IPS-18a (cell line): ENCODE measurements around the gene RAB10.
"Not testable (repeated sequence)": the region's sequence is repeated elsewhere in the genome, so short reads cannot be mapped to it uniquely, and the experiment has no call there.

Experiments used
- H3K27ac ChIP-seq: one replicate; pipeline ENCODE4 v1.5.1; 2013; ENCODE audit warnings: low read length
- H3K27me3 ChIP-seq: one replicate; pipeline ENCODE4 v1.6.1; 2013; ENCODE audit warnings: mild to moderate bottlenecking, low read length; ENCODE audit not compliant: control insufficient read depth, insufficient read depth
- H3K36me3 ChIP-seq: one replicate; pipeline ENCODE4 v1.6.1; 2013; ENCODE audit warnings: low read depth, low read length; ENCODE audit not compliant: control insufficient read depth
- H3K4me1 ChIP-seq: one replicate; pipeline ENCODE4 v1.6.1; 2013; ENCODE audit warnings: low read depth, low read length; ENCODE audit not compliant: control insufficient read depth
- H3K4me3 ChIP-seq: one replicate; pipeline ENCODE4 v1.5.1; 2013; ENCODE audit warnings: low read length
- H3K9ac ChIP-seq: one replicate; pipeline ENCODE4 v1.6.1; 2013; ENCODE audit warnings: mild to moderate bottlenecking, low read length, moderate library complexity
- H3K9me3 ChIP-seq: one replicate; pipeline ENCODE4 v1.6.1; 2013; ENCODE audit warnings: low read depth, low read length; ENCODE audit not compliant: control insufficient read depth

Gene RAB10

DNA sequence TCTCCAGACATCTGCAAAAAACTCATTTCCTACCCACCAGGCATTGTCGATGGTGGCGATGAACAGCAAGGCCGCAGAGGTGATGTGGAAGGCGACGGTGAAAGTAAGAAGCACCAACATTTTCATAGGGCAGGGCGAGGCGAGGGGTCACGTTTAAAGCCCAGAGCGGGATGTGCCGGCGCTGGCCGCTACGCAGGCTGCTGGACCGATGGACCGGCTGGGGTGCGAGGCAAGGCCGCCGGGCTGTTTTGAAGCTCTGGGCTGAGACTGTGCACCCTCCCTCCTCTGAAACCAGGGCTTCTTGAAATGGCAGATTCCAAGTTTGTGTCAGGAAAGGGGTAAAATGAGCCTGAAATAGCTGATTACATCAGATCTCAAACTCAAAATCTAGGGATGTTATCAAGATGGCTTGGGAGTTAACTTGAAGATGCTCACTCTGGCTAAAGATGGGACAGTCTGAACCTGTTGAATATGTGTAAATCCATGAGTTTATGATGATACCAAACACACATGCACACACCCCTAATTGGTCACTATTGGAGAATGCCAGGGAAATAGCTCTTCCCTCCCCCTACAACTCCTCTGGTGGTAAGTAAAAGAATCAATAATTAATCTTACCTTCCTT lies 107.4 kb downstream of the RAB10 start:
- no peaks in the 10 kb centered on the region for H3K4me1 ChIP-seq
- no peak overlapping the region for H3K4me3 ChIP-seq
- H3K9me3 ChIP-seq: no peaks in the 10 kb centered on the region

DNA sequence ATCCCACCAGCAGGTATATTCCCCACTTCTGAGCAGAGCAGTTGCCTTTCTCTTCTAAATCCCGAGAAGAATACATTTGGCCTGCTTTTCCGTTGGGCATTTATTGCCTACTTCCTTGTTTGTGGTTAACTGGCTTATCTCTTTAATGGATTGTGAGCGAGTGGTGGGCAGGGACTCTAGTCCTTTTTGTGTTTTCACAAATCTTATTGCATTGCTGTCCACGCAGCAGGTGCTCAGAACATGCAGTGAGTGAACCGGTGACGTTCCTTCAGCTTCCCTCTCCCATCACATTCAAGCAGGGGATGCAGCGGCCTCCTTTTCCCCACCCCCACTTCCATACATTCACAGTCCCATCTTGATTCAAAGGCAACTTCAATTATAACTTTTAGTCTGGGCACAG lies 110.1 kb downstream of the RAB10 start:
- H3K4me3 ChIP-seq: no peak overlapping the region
- H3K9me3 ChIP-seq: no peaks in the 10 kb centered on the region
- H3K27ac ChIP-seq: no peak overlapping the region
- no peaks in the 10 kb centered on the region for H3K27me3 ChIP-seq
- H3K9ac ChIP-seq: no peak overlapping the region
- H3K4me1 ChIP-seq: no peaks in the 10 kb centered on the region
- H3K36me3 ChIP-seq: no peaks in the 10 kb centered on the region

More for the DNA sequence above, 107.4 kb downstream of the RAB10 start:
- no peaks in the 10 kb centered on the region for H3K36me3 ChIP-seq
- H3K27ac ChIP-seq: no peak overlapping the region
- no peaks in the 10 kb centered on the region for H3K27me3 ChIP-seq
- H3K9ac ChIP-seq: no peak overlapping the region

DNA sequence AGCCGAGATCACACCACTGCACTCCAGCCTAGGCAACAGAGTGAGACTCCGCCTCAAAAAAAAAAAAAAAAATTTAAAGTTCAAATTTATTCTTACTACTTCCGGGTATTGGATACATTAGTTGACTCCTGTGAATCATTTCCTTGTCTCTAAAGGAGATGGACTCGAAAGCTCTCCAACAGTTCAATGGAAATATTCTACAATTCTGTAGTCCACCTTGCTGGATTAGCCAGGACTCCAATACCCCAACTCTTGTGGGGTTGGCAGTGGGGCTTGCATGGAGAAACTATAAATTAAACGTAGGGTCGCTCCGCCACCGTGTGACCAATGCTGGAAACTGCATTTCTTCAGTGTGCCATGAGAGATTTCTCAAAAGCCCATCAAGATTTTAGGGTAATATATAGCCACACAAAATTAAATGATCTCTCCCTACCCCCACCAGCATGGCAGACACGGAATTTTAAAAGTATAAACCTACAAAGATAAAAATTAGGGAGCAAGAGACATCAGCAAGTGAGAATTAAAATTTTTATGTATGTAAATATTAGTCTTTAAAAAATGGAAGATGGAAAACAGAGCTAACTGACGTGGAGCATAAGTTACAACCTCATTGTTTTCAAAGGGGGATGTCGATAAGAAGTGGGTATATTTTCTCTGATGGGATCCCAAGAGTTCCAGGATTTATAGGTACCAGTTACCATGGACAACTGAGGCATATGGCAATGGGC lies 111.2 kb downstream of the RAB10 start:
- H3K36me3 ChIP-seq: no peaks in the 10 kb centered on the region
- H3K27ac ChIP-seq: no peak overlapping the region
- H3K27me3 ChIP-seq: no peaks in the 10 kb centered on the region
- H3K9me3 ChIP-seq: no peaks in the 10 kb centered on the region
- H3K9ac ChIP-seq: no peak overlapping the region
- H3K4me3 ChIP-seq: no peak overlapping the region
- no peaks in the 10 kb centered on the region for H3K4me1 ChIP-seq

- no peak overlapping the region for H3K9ac ChIP-seq
- no peaks in the 10 kb centered on the region for H3K4me1 ChIP-seq
- no peaks in the 10 kb centered on the region for H3K9me3 ChIP-seq
- no peaks in the 10 kb centered on the region for H3K36me3 ChIP-seq
- H3K27me3 ChIP-seq: no peaks in the 10 kb centered on the region
- H3K27ac ChIP-seq: no peak overlapping the region
- H3K4me3 ChIP-seq: no peak overlapping the region
Measured at GRCh38 chr2:26148501-26148900, 114.6 kb downstream of the RAB10 start.

GRCh38 chr2:26150243-26150642 lies 116.4 kb downstream of the RAB10 start:
- Histone ChIP-seq H3K27ac (no peak overlapping the region), H3K27me3 (no peaks in the 10 kb centered on the region), H3K9ac (no peak overlapping the region), H3K36me3 (no peaks in the 10 kb centered on the region), H3K4me3 (no peak overlapping the region), H3K9me3 (no peaks in the 10 kb centered on the region), H3K4me1 (no peaks in the 10 kb centered on the region)

DNA sequence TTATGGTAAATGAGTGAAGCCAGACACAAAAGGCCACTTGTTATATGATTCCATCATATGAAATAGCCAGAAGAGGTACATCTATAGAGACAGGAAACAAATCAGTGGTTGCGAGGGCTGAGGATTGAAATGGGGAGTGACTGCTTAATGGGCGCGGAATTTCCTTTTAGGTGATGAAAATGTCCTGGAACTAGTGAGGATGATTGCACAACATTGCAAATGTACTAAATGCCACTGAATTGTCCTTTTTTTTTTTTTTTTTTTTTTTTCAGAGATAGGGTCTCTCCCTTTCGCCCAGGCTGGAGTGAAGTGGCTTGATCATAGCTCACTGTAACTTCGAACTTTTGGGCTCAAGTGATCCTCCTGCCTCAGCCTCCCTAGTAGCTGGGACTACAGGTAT lies 123.7 kb downstream of the RAB10 start:
- no peak overlapping the region for H3K9ac ChIP-seq
- H3K4me1 ChIP-seq: no peaks in the 10 kb centered on the region
- H3K27me3 ChIP-seq: no peaks in the 10 kb centered on the region
- no peak overlapping the region for H3K4me3 ChIP-seq
- no peak overlapping the region for H3K27ac ChIP-seq
- H3K9me3 ChIP-seq: no peaks in the 10 kb centered on the region
- no peaks in the 10 kb centered on the region for H3K36me3 ChIP-seq

GRCh38 chr2:26161926-26162325 lies 128.0 kb downstream of the RAB10 start:
- Histone ChIP-seq H3K36me3 (no peaks in the 10 kb centered on the region), H3K4me3 (no peak overlapping the region), H3K4me1 (no peaks in the 10 kb centered on the region), H3K9ac (no peak overlapping the region), H3K27ac (no peak overlapping the region), H3K27me3 (no peaks in the 10 kb centered on the region), H3K9me3 (no peaks in the 10 kb centered on the region)

DNA sequence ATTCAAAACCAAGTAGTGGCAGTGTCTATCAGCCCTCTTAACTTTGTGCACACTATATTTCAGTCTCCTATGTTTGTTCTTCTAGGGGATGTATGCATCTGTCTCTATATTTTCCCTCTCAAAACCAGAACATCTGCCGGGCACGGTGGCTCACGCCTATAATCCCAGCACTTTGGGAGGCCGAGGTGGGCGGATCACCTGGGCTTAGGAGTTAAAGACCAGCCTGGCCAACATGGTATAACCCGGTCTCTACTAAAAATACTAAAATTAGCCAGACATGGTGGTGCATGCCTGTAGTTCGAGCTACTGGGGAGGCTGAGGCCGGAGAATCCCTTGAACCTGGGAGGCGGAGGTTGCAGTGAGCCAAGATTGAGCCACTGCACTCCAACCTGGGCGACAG lies 129.1 kb downstream of the RAB10 start:
- H3K36me3 ChIP-seq: no peaks in the 10 kb centered on the region
- no peak overlapping the region for H3K4me3 ChIP-seq
- no peak overlapping the region for H3K27ac ChIP-seq
- no peak overlapping the region for H3K9ac ChIP-seq
- no peaks in the 10 kb centered on the region for H3K9me3 ChIP-seq
- no peaks in the 10 kb centered on the region for H3K27me3 ChIP-seq
- no peaks in the 10 kb centered on the region for H3K4me1 ChIP-seq

- H3K27ac ChIP-seq: no peak overlapping the region
- no peak overlapping the region for H3K9ac ChIP-seq
- H3K4me1 ChIP-seq: no peaks in the 10 kb centered on the region
- H3K9me3 ChIP-seq: no peaks in the 10 kb centered on the region
- no peaks in the 10 kb centered on the region for H3K27me3 ChIP-seq
- H3K4me3 ChIP-seq: no peak overlapping the region
- no peaks in the 10 kb centered on the region for H3K36me3 ChIP-seq
Measured at GRCh38 chr2:26164231-26164630, 130.3 kb downstream of the RAB10 start.

DNA sequence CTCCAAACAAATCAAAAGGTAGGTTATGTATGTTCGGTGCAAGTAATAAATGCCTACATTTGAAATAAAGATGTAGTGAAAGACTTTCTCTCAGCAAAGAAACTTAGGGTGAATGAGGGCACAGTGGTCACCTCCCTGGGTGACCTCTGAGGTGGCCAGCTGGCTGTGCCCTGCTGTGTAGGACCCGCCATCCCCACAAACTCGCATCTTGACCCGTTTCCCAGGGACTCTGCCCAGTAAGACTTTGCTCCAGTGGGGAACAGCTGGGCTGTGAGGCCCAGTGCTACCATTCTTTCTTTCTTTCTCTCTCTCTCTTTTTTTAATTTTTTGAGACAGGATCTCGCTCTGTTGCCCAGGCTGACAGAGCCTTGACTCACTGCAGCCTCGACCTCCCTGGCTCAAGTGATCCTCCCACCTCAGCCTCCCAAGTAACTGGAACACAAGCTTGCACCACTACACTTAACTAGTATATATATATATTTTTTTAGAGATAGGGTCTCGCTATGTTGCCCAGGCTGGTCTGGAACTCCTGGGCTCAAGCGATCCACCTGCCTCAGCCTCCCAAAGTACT lies 130.8 kb downstream of the RAB10 start:
- H3K36me3 ChIP-seq: no peaks in the 10 kb centered on the region
- H3K9me3 ChIP-seq: no peaks in the 10 kb centered on the region

DNA sequence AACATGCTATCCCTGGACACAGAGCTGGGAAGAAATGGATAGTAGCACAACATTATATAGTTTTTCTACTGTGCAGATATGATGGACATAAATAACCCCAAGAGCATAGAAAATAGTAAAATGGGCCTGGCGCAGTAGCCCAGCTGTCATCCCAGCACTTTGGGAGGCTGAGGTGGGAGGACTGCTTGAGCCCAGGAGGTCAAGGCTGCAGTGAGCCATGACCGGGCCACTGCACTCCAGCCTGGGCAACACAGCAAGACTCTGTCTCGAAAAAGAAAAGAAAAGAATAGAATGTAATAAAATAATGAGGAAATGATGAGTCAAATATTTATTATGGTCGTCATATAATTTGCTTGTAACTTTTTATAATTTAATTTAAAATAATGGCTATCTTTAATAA lies 131.5 kb downstream of the RAB10 start:
- no peaks in the 10 kb centered on the region for H3K9me3 ChIP-seq
- no peaks in the 10 kb centered on the region for H3K36me3 ChIP-seq
- no peak overlapping the region for H3K9ac ChIP-seq
- H3K4me1 ChIP-seq: no peaks in the 10 kb centered on the region
- H3K4me3 ChIP-seq: no peak overlapping the region
- H3K27me3 ChIP-seq: no peaks in the 10 kb centered on the region
- no peak overlapping the region for H3K27ac ChIP-seq

More for the DNA sequence above, 130.8 kb downstream of the RAB10 start:
- Histone ChIP-seq H3K27me3 (no peaks in the 10 kb centered on the region), H3K4me1 (no peaks in the 10 kb centered on the region), H3K4me3 (no peak overlapping the region), H3K27ac (no peak overlapping the region), H3K9ac (no peak overlapping the region)

DNA sequence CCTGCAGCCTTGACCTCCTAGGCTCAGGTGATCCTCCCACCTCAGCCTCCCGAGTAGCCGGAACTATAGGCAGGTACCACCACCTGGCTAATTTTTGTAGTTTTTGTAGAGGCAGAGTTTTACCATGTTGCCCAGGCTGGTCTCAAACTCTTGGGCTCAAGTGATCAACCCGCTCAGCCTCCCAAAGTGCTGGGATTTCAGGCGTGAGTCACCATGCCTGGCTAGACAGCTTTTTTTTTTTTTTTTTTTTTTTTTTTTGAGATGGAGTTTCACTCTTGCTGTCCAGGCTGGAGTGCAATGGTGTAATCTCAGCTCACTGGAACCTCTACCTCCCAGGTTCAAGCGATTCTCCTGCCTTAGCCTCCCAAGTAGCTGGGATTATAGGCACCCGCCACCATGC lies 132.7 kb downstream of the RAB10 start:
- H3K9me3 ChIP-seq, H3K9ac ChIP-seq, H3K27me3 ChIP-seq, H3K4me1 ChIP-seq, H3K4me3 ChIP-seq, H3K36me3 ChIP-seq, H3K27ac ChIP-seq: not testable (repeated sequence)
